ENCODE data around the gene TNFRSF18. TPM values are rescaled to one million over a fixed set of nuclear protein-coding genes. Genes with fewer than 3 reads are reported as not detected.

TNFRSF18 gene
- total RNA-seq, 2 experiments from 2014 or later: 17.5 to 18.8 TPM

- Mint-ChIP-seq H3K4me3 (peak within 1 kb of the TSS; percentile 95), H3K9me3 (ENCODE audit: insufficient read depth) (no peaks in the 10 kb centered on the region), H3K4me1 (ENCODE audit: low read depth) (peaks cover 31% of the 10 kb centered on the region), H3K27ac (peak within 1 kb of the TSS; percentile 94), H3K36me3 (ENCODE audit: low read depth) (peaks cover 33% of the 10 kb centered on the region), H3K27me3 (ENCODE audit: low read depth) (no peaks in the 10 kb centered on the region)
- ChIA-PET CTCF (interaction anchor here (0.7 to 3.3 kb wide), 9 partner anchors 19 to 172 kb away, joined by 3 to 37 read pairs (median 4); no protein-coding TSS in a partner anchor), POLR2A (interaction anchor here (0.7 to 1.4 kb wide), 8 partner anchors 16 to 219 kb away, joined by 3 to 10 read pairs (median 3); partner anchors contain the start of genes ISG15 and TTLL10)
- peak; percentile 97 for DNase-seq
- peak; percentile 96 for ATAC-seq
These were observed 25.2 kb upstream of the TNFRSF18 start, which contains the start of gene SDF4 for GRCh38 chr1:1231400-1232207. TSS of gene SDF4 (minus strand) at chr1:1232001. CDS start at chr1:1228772, 3,229 bp downstream.

GRCh38 chr1:1230656-1231399, 24.4 kb upstream of the TNFRSF18 start:
- POLR2A ChIA-PET: interaction anchor here (0.7 to 1.4 kb wide), 9 partner anchors 15 to 218 kb away, joined by 3 to 10 read pairs (median 3); partner anchors contain the start of genes ISG15 and TTLL10
- H3K9me3 Mint-ChIP-seq (ENCODE audit: insufficient read depth): no peaks in the 10 kb centered on the region
- H3K4me1 Mint-ChIP-seq (ENCODE audit: low read depth): peaks cover 31% of the 10 kb centered on the region
- CTCF ChIA-PET: interaction anchor here (0.7 to 3.3 kb wide), 9 partner anchors 20 to 171 kb away, joined by 3 to 37 read pairs (median 4); no protein-coding TSS in a partner anchor
- DNase-seq: no peak
- peak overlapping the region; percentile 94 for H3K27ac Mint-ChIP-seq
- H3K4me3 Mint-ChIP-seq: peak overlapping the region; percentile 95
- no peak for ATAC-seq
- H3K36me3 Mint-ChIP-seq (ENCODE audit: low read depth): peaks cover 38% of the 10 kb centered on the region
- no peaks in the 10 kb centered on the region for H3K27me3 Mint-ChIP-seq (ENCODE audit: low read depth)

- Mint-ChIP-seq H3K36me3 (ENCODE audit: low read depth) (peaks cover 44% of the 10 kb centered on the region), H3K27ac (peak overlapping the region; percentile 23), H3K4me1 (ENCODE audit: low read depth) (peaks cover 31% of the 10 kb centered on the region), H3K27me3 (ENCODE audit: low read depth) (no peaks in the 10 kb centered on the region), H3K4me3 (peak overlapping the region; percentile 40), H3K9me3 (ENCODE audit: insufficient read depth) (no peaks in the 10 kb centered on the region)
- no peak for DNase-seq
- CTCF ChIA-PET: interaction anchor here (3.3 kb wide), 1 partner anchor 107 kb away, joined by 37 read pairs; no protein-coding TSS in a partner anchor
- ATAC-seq: no peak
- POLR2A ChIA-PET: interaction anchor here (0.6 kb wide), 1 partner anchor 171 kb away, joined by 3 read pairs; no protein-coding TSS in a partner anchor
These were observed 23.4 kb upstream of the TNFRSF18 start for GRCh38 chr1:1229770-1230169.

- POLR2A ChIA-PET: interaction anchor here (0.6 kb wide), 1 partner anchor 170 kb away, joined by 3 read pairs; no protein-coding TSS in a partner anchor
- no peak overlapping the region for H3K4me3 Mint-ChIP-seq
- H3K36me3 Mint-ChIP-seq (ENCODE audit: low read depth): peaks cover 41% of the 10 kb centered on the region
- peaks cover 23% of the 10 kb centered on the region for H3K4me1 Mint-ChIP-seq (ENCODE audit: low read depth)
- H3K9me3 Mint-ChIP-seq (ENCODE audit: insufficient read depth): no peaks in the 10 kb centered on the region
- CTCF ChIA-PET: interaction anchor here (3.3 kb wide), 1 partner anchor 106 kb away, joined by 37 read pairs; no protein-coding TSS in a partner anchor
- no peaks in the 10 kb centered on the region for H3K27me3 Mint-ChIP-seq (ENCODE audit: low read depth)
- DNase-seq (no peak), ATAC-seq (no peak)
- no peak overlapping the region for H3K27ac Mint-ChIP-seq
These were observed 22.4 kb upstream of the TNFRSF18 start for GRCh38 chr1:1228596-1229321.

- H3K27ac Mint-ChIP-seq: no peak overlapping the region
These were observed 21.8 kb upstream of the TNFRSF18 start for GRCh38 chr1:1228187-1228586.

GRCh38 chr1:1227386-1227785, 21.0 kb upstream of the TNFRSF18 start:
- ATAC-seq: no peak
- H3K27me3 Mint-ChIP-seq (ENCODE audit: low read depth): no peaks in the 10 kb centered on the region
- no peaks in the 10 kb centered on the region for H3K9me3 Mint-ChIP-seq (ENCODE audit: insufficient read depth)
- H3K4me3 Mint-ChIP-seq: no peak overlapping the region
- ChIA-PET POLR2A (interaction anchor here (0.7 kb wide), 1 partner anchor 14 kb away, joined by 3 read pairs; no protein-coding TSS in a partner anchor), CTCF (interaction anchor here (1.7 kb wide), 1 partner anchor 105 kb away, joined by 10 read pairs; no protein-coding TSS in a partner anchor)
- peaks cover 20% of the 10 kb centered on the region for H3K4me1 Mint-ChIP-seq (ENCODE audit: low read depth)
- H3K27ac Mint-ChIP-seq: no peak overlapping the region
- DNase-seq: no peak
- peaks cover 49% of the 10 kb centered on the region for H3K36me3 Mint-ChIP-seq (ENCODE audit: low read depth)

More at GRCh38 chr1:1228187-1228586, 21.8 kb upstream of the TNFRSF18 start:
- H3K4me1 Mint-ChIP-seq (ENCODE audit: low read depth): peaks cover 19% of the 10 kb centered on the region
- peaks cover 41% of the 10 kb centered on the region for H3K36me3 Mint-ChIP-seq (ENCODE audit: low read depth)
- H3K4me3 Mint-ChIP-seq: no peak overlapping the region
- no peak for DNase-seq
- no peak for ATAC-seq
- H3K9me3 Mint-ChIP-seq (ENCODE audit: insufficient read depth): no peaks in the 10 kb centered on the region
- H3K27me3 Mint-ChIP-seq (ENCODE audit: low read depth): no peaks in the 10 kb centered on the region
- ChIA-PET POLR2A (no interaction called here), CTCF (no interaction called here)

GRCh38 chr1:1226566-1227362, 20.4 kb upstream of the TNFRSF18 start:
- no peaks in the 10 kb centered on the region for H3K9me3 Mint-ChIP-seq (ENCODE audit: insufficient read depth)
- no peak overlapping the region for H3K4me3 Mint-ChIP-seq
- ATAC-seq (no peak), DNase-seq (no peak)
- no peaks in the 10 kb centered on the region for H3K27me3 Mint-ChIP-seq (ENCODE audit: low read depth)
- H3K27ac Mint-ChIP-seq: no peak overlapping the region
- H3K4me1 Mint-ChIP-seq (ENCODE audit: low read depth): peaks cover 20% of the 10 kb centered on the region
- H3K36me3 Mint-ChIP-seq (ENCODE audit: low read depth): peaks cover 49% of the 10 kb centered on the region
- ChIA-PET POLR2A (interaction anchor here (0.7 kb wide), 1 partner anchor 14 kb away, joined by 3 read pairs; no protein-coding TSS in a partner anchor), CTCF (interaction anchor here (1.7 kb wide), 1 partner anchor 105 kb away, joined by 10 read pairs; no protein-coding TSS in a partner anchor)

- no peak overlapping the region for H3K4me3 Mint-ChIP-seq
- no peak overlapping the region for H3K27ac Mint-ChIP-seq
- no peak for DNase-seq
- no peak for ATAC-seq
- peaks cover 49% of the 10 kb centered on the region for H3K36me3 Mint-ChIP-seq (ENCODE audit: low read depth)
- peaks cover 19% of the 10 kb centered on the region for H3K4me1 Mint-ChIP-seq (ENCODE audit: low read depth)
- ChIA-PET POLR2A (no interaction called here), CTCF (interaction anchor here (1.7 kb wide), 1 partner anchor 104 kb away, joined by 10 read pairs; no protein-coding TSS in a partner anchor)
- no peaks in the 10 kb centered on the region for H3K9me3 Mint-ChIP-seq (ENCODE audit: insufficient read depth)
- H3K27me3 Mint-ChIP-seq (ENCODE audit: low read depth): no peaks in the 10 kb centered on the region
These were observed 19.5 kb upstream of the TNFRSF18 start for GRCh38 chr1:1225913-1226312.

GRCh38 chr1:1225238-1225845, 18.9 kb upstream of the TNFRSF18 start:
- peaks cover 13% of the 10 kb centered on the region for H3K4me1 Mint-ChIP-seq (ENCODE audit: low read depth)
- H3K9me3 Mint-ChIP-seq (ENCODE audit: insufficient read depth): no peaks in the 10 kb centered on the region
- no peak for ATAC-seq
- H3K36me3 Mint-ChIP-seq (ENCODE audit: low read depth): peaks cover 53% of the 10 kb centered on the region
- H3K27me3 Mint-ChIP-seq (ENCODE audit: low read depth): no peaks in the 10 kb centered on the region
- no peak for DNase-seq
- no peak overlapping the region for H3K4me3 Mint-ChIP-seq
- POLR2A ChIA-PET: no interaction called here
- H3K27ac Mint-ChIP-seq: no peak overlapping the region
- CTCF ChIA-PET: no interaction called here

GRCh38 chr1:1223891-1224290, 17.5 kb upstream of the TNFRSF18 start:
- Mint-ChIP-seq H3K9me3 (ENCODE audit: insufficient read depth) (no peaks in the 10 kb centered on the region), H3K4me1 (ENCODE audit: low read depth) (peaks cover 2% of the 10 kb centered on the region), H3K36me3 (ENCODE audit: low read depth) (peaks cover 51% of the 10 kb centered on the region), H3K4me3 (no peak overlapping the region), H3K27me3 (ENCODE audit: low read depth) (no peaks in the 10 kb centered on the region), H3K27ac (no peak overlapping the region)
- ATAC-seq: no peak
- no peak for DNase-seq
- ChIA-PET CTCF (no interaction called here), POLR2A (no interaction called here)
